A673 (cell line): Measurements from ENCODE around the gene ARHGEF1. TPM values are rescaled to one million over a fixed set of nuclear protein-coding genes. Genes with fewer than 3 reads are reported as not detected.

Experiments used
- BruUV-seq: library from RNA; stranded (reverse); fragments of 400-500 nt; replicated peaks from 2 replicates; lab custom pipeline; 2021; lab: Mats Ljungman, UMichigan
- CTCF ChIA-PET: fragments of 300-600 bp; sonication (Branson Sonifier 250); formaldehyde crosslinking; loops from one replicate; lab custom pipeline; 2022; ENCODE audit warnings: antibody characterized with exemption; lab: Charles Lee
- POLR2A ChIA-PET: fragments of 300-600 bp; sonication (Branson Sonifier 250); formaldehyde crosslinking; loops from one replicate; lab custom pipeline; 2022; ENCODE audit warnings: antibody characterized with exemption; ENCODE audit not compliant: low non-redundant PET; lab: Charles Lee
- DNase-seq: peaks from one replicate; pipeline ENCODE4 v3.0.0-alpha.2; 2015; ENCODE audit warnings: low spot score
- H3K27ac ChIP-seq: fragments of 200-600 bp; sonication (generic); 2 replicates; pipeline ENCODE4 v1.5.1; 2016; ENCODE audit warnings: mixed run types, low read depth, mild to moderate bottlenecking, mixed read lengths, antibody characterized with exemption, low read length; ENCODE audit not compliant: poor library complexity, severe bottlenecking
- H3K27me3 ChIP-seq: fragments of 200-600 bp; sonication (generic); replicated peaks from 2 replicates; pipeline ENCODE4 v1.6.1; 2017; ENCODE audit warnings: mixed run types, low read depth, mild to moderate bottlenecking, mixed read lengths, antibody characterized with exemption, low read length; ENCODE audit not compliant: insufficient read depth, poor library complexity
- H3K36me3 ChIP-seq: fragments of 200-600 bp; sonication (generic); 2 replicates; pipeline ENCODE4 v1.6.1; 2016; ENCODE audit warnings: mixed run types, mild to moderate bottlenecking, mixed read lengths, antibody characterized with exemption, low read length; ENCODE audit not compliant: insufficient read depth, poor library complexity, severe bottlenecking
- H3K4me1 ChIP-seq: fragments of 200-600 bp; sonication (generic); 2 replicates; pipeline ENCODE4 v1.6.1; 2017; ENCODE audit warnings: mixed run types, mild to moderate bottlenecking, mixed read lengths, antibody characterized with exemption, low read length; ENCODE audit not compliant: insufficient read depth, poor library complexity, severe bottlenecking
- H3K4me3 ChIP-seq: fragments of 200-600 bp; sonication (generic); 2 replicates; pipeline ENCODE4 v1.5.1; 2016; ENCODE audit warnings: low read depth, mixed run types, mild to moderate bottlenecking, mixed read lengths, low read length; ENCODE audit not compliant: poor library complexity, severe bottlenecking
- H3K9me3 ChIP-seq: fragments of 200-600 bp; sonication (generic); 2 replicates; pipeline ENCODE4 v1.6.1; 2016; ENCODE audit warnings: mixed run types, low read depth, mild to moderate bottlenecking, mixed read lengths, antibody characterized with exemption, low read length; ENCODE audit not compliant: poor library complexity, severe bottlenecking
- CTCF ChIP-seq: fragments of 300-800, 200-600 bp; sonication (generic); conservative IDR thresholded peaks from 2 replicates; pipeline ENCODE4 v1.5.1; 2017; ENCODE audit warnings: low read depth, mild to moderate bottlenecking, antibody characterized with exemption, low read length, moderate library complexity, mixed read lengths
- EZH2 ChIP-seq: fragments of 200-600 bp; sonication (generic); IDR thresholded peaks from 2 replicates; pipeline ENCODE4 v1.6.1; 2017; ENCODE audit warnings: borderline replicate concordance, low read depth, mild to moderate bottlenecking, mixed read lengths, antibody characterized with exemption, low read length; ENCODE audit not compliant: poor library complexity, severe bottlenecking
- intact Hi-C: fragments of 100-400 bp; cut with micrococcal nuclease; formaldehyde crosslinking; loops from one replicate; pipeline ENCODE4 v1.10.0; 2022; ENCODE audit not compliant: unreplicated experiment
- total RNA-seq: library from RNA; stranded (reverse); gene quantifications from 2 replicates; pipeline ENCODE4 v1.2.3, GENCODE V29; 2021

ARHGEF1 gene
- total RNA-seq, 1 experiment from 2014 or later: 164 TPM

GRCh38 chr19:41845051-41845590 lies 37.9 kb upstream of the ARHGEF1 start:
- Histone ChIP-seq H3K4me1 (no peaks in the 10 kb centered on the region), H3K4me3 (no peak overlapping the region), H3K36me3 (no peaks in the 10 kb centered on the region), H3K27ac (no peak overlapping the region), H3K9me3 (no peaks in the 10 kb centered on the region), H3K27me3 (no peaks in the 10 kb centered on the region)
- TF ChIP-seq EZH2 (no peak), CTCF (no peak)
- no peak for DNase-seq
- intact Hi-C loops: no loop called here
- POLR2A ChIA-PET: no interaction called here
- BruUV-seq: no TSS peak
- CTCF ChIA-PET: interaction anchor here (0.8 kb wide), 1 partner anchor 112 kb away, joined by 3 read pairs; no protein-coding TSS in a partner anchor

- TF ChIP-seq EZH2: no peak
- no peak for TF ChIP-seq CTCF
- H3K27ac ChIP-seq: no peak overlapping the region
- no TSS peak for BruUV-seq
- no peaks in the 10 kb centered on the region for H3K4me1 ChIP-seq
- no peaks in the 10 kb centered on the region for H3K36me3 ChIP-seq
- no peaks in the 10 kb centered on the region for H3K9me3 ChIP-seq
- intact Hi-C loops: no loop called here
- ChIA-PET CTCF (interaction anchor here (0.6 kb wide), 1 partner anchor 12 kb away, joined by 3 read pairs; no protein-coding TSS in a partner anchor), POLR2A (no interaction called here)
- H3K27me3 ChIP-seq: peaks cover 8% of the 10 kb centered on the region
- H3K4me3 ChIP-seq: no peak overlapping the region
- DNase-seq: no peak
These were observed 35.5 kb upstream of the ARHGEF1 start for GRCh38 chr19:41847351-41848105.

- peaks cover 8% of the 10 kb centered on the region for H3K27me3 ChIP-seq
- no peaks in the 10 kb centered on the region for H3K4me1 ChIP-seq
- no peak for DNase-seq
- ChIA-PET POLR2A (no interaction called here), CTCF (no interaction called here)
- no peaks in the 10 kb centered on the region for H3K36me3 ChIP-seq
- intact Hi-C loops: no loop called here
- TF ChIP-seq EZH2 (no peak), CTCF (no peak)
- H3K27ac ChIP-seq: no peak overlapping the region
- BruUV-seq: no TSS peak
- no peak overlapping the region for H3K4me3 ChIP-seq
- no peaks in the 10 kb centered on the region for H3K9me3 ChIP-seq
These were observed 34.3 kb upstream of the ARHGEF1 start for GRCh38 chr19:41848666-41849065.
